B cell (primary cell): ENCODE results near the gene ABCG1. TPM values are rescaled to one million over a fixed set of nuclear protein-coding genes. Genes with fewer than 3 reads are reported as not detected.
A peak's percentile ranks its signal among the peaks of the same experiment; 100 is the strongest.

Experiments
- ATAC-seq: fragments of 200-7000 bp; cut with Tn5 transposase; one replicate; pipeline ENCODE4 v1.10.0; 2021; ENCODE audit warnings: low read depth, mild to moderate bottlenecking, moderate number of reproducible peaks, moderate library complexity
- CTCF ChIA-PET: fragments of 350-600 bp; sonication (Branson Sonifier 250); formaldehyde crosslinking; loops from one replicate; lab custom pipeline; 2021; ENCODE audit warnings: antibody characterized with exemption, inconsistent platforms; lab: Charles Lee
- POLR2A ChIA-PET: fragments of 350-600 bp; sonication (Branson Sonifier 250); formaldehyde crosslinking; loops from one replicate; lab custom pipeline; 2021; ENCODE audit warnings: antibody characterized with exemption; lab: Charles Lee
- DNase-seq: peaks from one replicate; pipeline ENCODE4 v3.0.0; 2013
- H2AFZ ChIP-seq: 2 replicates; pipeline ENCODE4 v1.6.1; 2012; ENCODE audit warnings: mild to moderate bottlenecking, low read depth, low read length; ENCODE audit not compliant: insufficient read depth, poor library complexity, severe bottlenecking
- H3K27ac ChIP-seq, 2 donors: 1 replicate in 1 of 2; 2 replicates in 1 of 2; pipeline ENCODE4 v1.5.1; 2012 to 2013; ENCODE audit warnings: low read length in 2 of 2, mild to moderate bottlenecking in 2 of 2, moderate library complexity in 1 of 2
- H3K27me3 ChIP-seq, 4 experiments: fragments of 200-600 bp in 1 of 4; sonication (generic) in 1 of 4; replicated peaks in 1 of 4; 1 replicate in 2 of 4; 2 replicates in 2 of 4; pipeline versions ENCODE4 v1.6.1 to v1.7.0; 2013 to 2016; ENCODE audit warnings: low read length in 3 of 4, mild to moderate bottlenecking in 2 of 4, mixed read lengths in 1 of 4, moderate library complexity in 1 of 4; ENCODE audit not compliant: insufficient read depth in 4 of 4, control insufficient read depth in 3 of 4; ENCODE audit errors: control extremely low read depth in 1 of 4
- H3K36me3 ChIP-seq, 2 experiments: replicated peaks in 1 of 2; 1 replicate in 1 of 2; 2 replicates in 1 of 2; pipeline versions ENCODE4 v1.6.1 to v1.7.1; 2013; ENCODE audit warnings: low read length in 1 of 2; ENCODE audit not compliant: insufficient read depth in 2 of 2, control insufficient read depth in 1 of 2; ENCODE audit errors: control extremely low read depth in 1 of 2, extremely low read depth in 1 of 2
- H3K4me1 ChIP-seq, 2 donors: fragments of 200-600 bp in 1 of 2; sonication (generic) in 1 of 2; 1 replicate in 1 of 2; 2 replicates in 1 of 2; pipeline versions ENCODE4 v1.5.1 to v1.6.1; 2013 to 2017; ENCODE audit warnings: low read length in 2 of 2; ENCODE audit not compliant: control insufficient read depth in 2 of 2, insufficient read depth in 2 of 2
- H3K4me2 ChIP-seq: replicated peaks from 2 replicates; pipeline ENCODE3; 2012; ENCODE audit warnings: mild to moderate bottlenecking, low read depth, low read length; ENCODE audit not compliant: poor library complexity, severe bottlenecking
- H3K4me3 ChIP-seq, 5 experiments: fragments of 200-600 bp in 1 of 5; sonication (generic) in 1 of 5; 1 replicate in 3 of 5; 2 replicates in 2 of 5; pipeline versions ENCODE4 v1.5.1 to v1.7.0; 2011 to 2016; ENCODE audit warnings: low read length in 4 of 5, mild to moderate bottlenecking in 4 of 5, low read depth in 2 of 5, control low read depth in 1 of 5, moderate library complexity in 1 of 5; ENCODE audit not compliant: insufficient read depth in 1 of 5; ENCODE audit errors: control extremely low read depth in 1 of 5, extremely low read depth in 1 of 5
- H3K79me2 ChIP-seq: fragments of 200-600 bp; sonication (generic); one replicate; pipeline ENCODE4 v1.6.0; 2016; ENCODE audit warnings: low read length; ENCODE audit not compliant: control insufficient read depth, insufficient read depth
- H3K9ac ChIP-seq: fragments of 200-600 bp; sonication (generic); 2 replicates; pipeline ENCODE4 v1.6.1; 2017; ENCODE audit warnings: mild to moderate bottlenecking, low read length, moderate library complexity
- H3K9me3 ChIP-seq, 3 donors: one replicate each; pipeline versions ENCODE4 v1.6.1 to v1.7.1; 2013; ENCODE audit warnings: low read length in 2 of 3; ENCODE audit not compliant: control insufficient read depth in 2 of 3, insufficient read depth in 1 of 3; ENCODE audit errors: control extremely low read depth in 1 of 3
- H4K20me1 ChIP-seq: 2 replicates; pipeline ENCODE4 v1.6.0; 2012; ENCODE audit warnings: mild to moderate bottlenecking, low read length; ENCODE audit not compliant: insufficient read depth, control insufficient read depth, poor library complexity, severe bottlenecking
- H3K27ac Mint-ChIP-seq: one replicate; pipeline ENCODE4 v1.8.0; 2021; ENCODE audit warnings: mixed read lengths
- H3K27me3 Mint-ChIP-seq: one replicate; pipeline ENCODE4 v1.8.0; 2021; ENCODE audit warnings: mixed read lengths
- H3K4me1 Mint-ChIP-seq: one replicate; pipeline ENCODE4 v1.8.0; 2021; ENCODE audit warnings: mixed read lengths
- H3K4me3 Mint-ChIP-seq: one replicate; pipeline ENCODE4 v1.8.0; 2021; ENCODE audit warnings: mixed read lengths
- H3K9me3 Mint-ChIP-seq: one replicate; pipeline ENCODE4 v1.8.0; 2022; ENCODE audit warnings: mixed read lengths; ENCODE audit not compliant: insufficient read depth
- CTCF ChIP-seq: fragments of 200-600 bp; IDR thresholded peaks from one replicate; pipeline ENCODE4 v1.8.0; 2022; ENCODE audit warnings: antibody characterized with exemption, mild to moderate bottlenecking
- EZH2 ChIP-seq: IDR thresholded peaks from 2 replicates; pipeline ENCODE4 v1.6.1; 2012; ENCODE audit warnings: borderline replicate concordance, low read depth, mild to moderate bottlenecking, moderate library complexity, low read length; ENCODE audit not compliant: insufficient read depth, poor library complexity, severe bottlenecking
- WGBS: methylation state at CpG from one replicate; pipeline ENCODE4 v1.1.5; 2013; ENCODE audit warnings: missing lambda C conversion rate; ENCODE audit not compliant: insufficient coverage; 5-methylcytosine and 5-hydroxymethylcytosine counted together
- intact Hi-C: fragments of 100-400 bp; cut with micrococcal nuclease; formaldehyde crosslinking; loops from one replicate; pipeline ENCODE4 v1.10.0; 2022
- polyA plus RNA-seq: library from polyadenylated mRNA; depleted of rRNA; stranded (reverse); fragments of >200 nt; gene quantifications from 2 replicates; pipeline ENCODE4 v1.2.3, GENCODE V29; 2012
- total RNA-seq, 2 donors: library from RNA; stranded (reverse); fragments of 120-200 nt in 1 of 2; gene quantifications; 1 replicate in 1 of 2; 2 replicates in 1 of 2; pipeline versions ENCODE4 v1.2.3 to v1.2.4, GENCODE V29; 2013 to 2022

Gene ABCG1
- total and polyA plus RNA-seq, 2 donors (not counting 1 experiment from before 2014, with no cell fraction given): 8.7 to 27.5 TPM

GRCh38 chr21:42220138-42220701 lies 1.3 kb downstream of the ABCG1 start:
- ATAC-seq (peak; percentile 85), DNase-seq (peak; percentile 94)
- Histone ChIP-seq H2AFZ (peak overlapping the region; percentile 60), H3K79me2 (peaks cover 48% of the 10 kb centered on the region), H3K4me2 (peak overlapping the region; percentile 99), H3K27ac (peak overlapping the region; percentile 75 to 96), H4K20me1 (peaks cover 51% of the 10 kb centered on the region), H3K36me3 (peaks cover 0 to 8% of the 10 kb centered on the region in 2 experiments), H3K27me3 (no peaks in the 10 kb centered on the region), H3K9me3 (peaks cover 0 to 22% (median 3%) of the 10 kb centered on the region in 3 donors), H3K4me3 (peak overlapping the region; percentile 72 to 92 (median 89)), H3K9ac (peak overlapping the region; percentile 89), H3K4me1 (peaks cover 29 to 41% of the 10 kb centered on the region in 2 donors)
- CTCF ChIA-PET: interaction anchor here (0.6 to 3.9 kb wide), 11 partner anchors 10 to 404 kb away, joined by 3 to 36 read pairs (median 4); no protein-coding TSS in a partner anchor
- Mint-ChIP-seq H3K27ac (peak overlapping the region; percentile 80), H3K9me3 (no peaks in the 10 kb centered on the region), H3K27me3 (no peaks in the 10 kb centered on the region), H3K4me3 (peak overlapping the region; percentile 87), H3K4me1 (peaks cover 47% of the 10 kb centered on the region)
- POLR2A ChIA-PET: interaction anchor here (0.7 to 2.4 kb wide), 6 partner anchors 10 to 19 kb away, joined by 3 to 23 read pairs (median 8); no protein-coding TSS in a partner anchor
- intact Hi-C loops: loop anchor here (1.0 kb wide), 2 partner anchors 8 to 13 kb away; no protein-coding TSS in a partner anchor
- WGBS: 2% methylated on average over 20 of the region's 26 CpGs
- TF ChIP-seq EZH2 (no peak), CTCF (no peak)
